HG03521 (cell line): ENCODE measurements around the gene ELAVL4.
A peak's percentile ranks its signal among the peaks of the same experiment; 100 is the strongest.

Source experiments
- ATAC-seq: cut with Tn5 transposase; IDR thresholded peaks from one replicate; pipeline ENCODE4 v1.9.1; 2021; ENCODE audit warnings: mild to moderate bottlenecking, moderate library complexity; ENCODE audit not compliant: unreplicated experiment

The ELAVL4 gene

DNA sequence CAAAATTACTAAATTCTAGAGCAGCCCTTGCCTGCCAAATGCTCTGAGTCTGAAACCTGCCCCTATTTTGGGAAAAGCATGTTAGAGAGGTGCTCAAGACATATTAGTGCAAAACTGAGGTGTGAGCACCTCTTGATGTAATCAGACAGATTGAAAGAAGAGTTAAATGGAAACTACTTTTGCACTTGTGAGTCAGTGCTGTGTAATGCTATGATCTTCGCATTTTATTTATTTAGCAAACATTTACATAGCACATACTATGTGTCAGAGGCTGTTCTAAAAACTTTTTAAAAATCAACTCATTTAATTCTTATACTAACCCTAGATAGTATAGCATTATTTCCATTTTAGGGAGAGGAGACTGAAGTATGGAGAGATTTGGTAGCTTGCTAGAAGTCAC lies 138.1 kb downstream of the ELAVL4 start:
- no peak for ATAC-seq

DNA sequence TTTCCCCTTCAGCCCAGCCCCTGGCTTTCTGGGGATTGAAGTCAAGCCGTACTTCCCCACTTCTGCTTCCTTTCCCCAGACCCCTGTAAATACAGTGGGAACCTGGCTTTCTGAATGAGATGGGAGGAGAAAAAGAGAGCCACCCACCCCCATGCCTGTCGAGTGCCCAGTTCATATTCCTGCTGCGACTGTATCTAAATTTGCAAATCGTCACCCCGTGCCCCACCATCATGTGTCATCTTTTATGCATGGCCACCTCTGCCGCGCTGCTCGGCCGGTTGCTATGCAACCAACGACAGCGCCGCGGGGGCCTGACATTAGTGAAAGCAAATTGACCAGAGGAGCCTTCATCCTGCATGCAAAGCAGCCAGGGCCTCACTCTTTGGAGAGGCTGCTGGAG lies 143.0 kb downstream of the ELAVL4 start:
- peak; percentile 56 for ATAC-seq

DNA sequence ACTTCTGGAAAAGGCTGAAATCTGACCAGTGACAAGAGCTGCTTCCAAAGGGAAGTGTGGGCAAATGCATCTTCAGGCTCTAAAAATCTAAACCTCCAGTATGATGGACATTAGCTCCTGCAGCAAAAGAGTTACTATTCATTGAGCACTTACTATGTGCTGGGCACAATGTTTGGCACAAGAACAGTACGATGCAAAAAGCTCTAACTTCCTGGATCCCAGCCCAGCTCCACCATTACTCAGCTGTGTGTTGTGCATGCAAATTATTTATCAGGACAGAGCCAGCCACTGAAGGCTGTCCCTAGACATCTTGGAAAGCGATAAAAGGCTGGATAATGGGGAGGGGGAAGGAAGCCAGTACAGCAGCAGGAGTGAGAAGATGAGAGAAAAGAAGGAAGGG lies 143.5 kb downstream of the ELAVL4 start:
- no peak for ATAC-seq
